GM23338 (cell line): ENCODE data around the gene RC3H2.
"Not testable (repeated sequence)": the region's sequence is repeated elsewhere in the genome, so short reads cannot be mapped to it uniquely, and the experiment has no call there.

Source experiments
- CREB1 ChIP-seq: fragments of 250-450 bp; sonication (Bioruptor Pico); IDR thresholded peaks from 2 replicates; pipeline ENCODE4 v1.5.0; 2020; ENCODE audit warnings: low read depth, mild to moderate bottlenecking, moderate library complexity
- EZH2 ChIP-seq: fragments of 200-600 bp; sonication (generic); IDR thresholded peaks from one replicate; pipeline ENCODE4 v1.8.0; 2017; ENCODE audit warnings: antibody characterized with exemption, mild to moderate bottlenecking, low read depth; ENCODE audit not compliant: unreplicated experiment
- EZH2phosphoT487 ChIP-seq: fragments of 200-600 bp; sonication (generic); IDR thresholded peaks from one replicate; pipeline ENCODE4 v1.8.1; 2018; ENCODE audit warnings: antibody characterized with exemption; ENCODE audit not compliant: unreplicated experiment
- POLR2AphosphoS5 ChIP-seq: IDR thresholded peaks from 2 replicates; pipeline ENCODE4 v1.6.1; 2016; ENCODE audit warnings: antibody characterized with exemption, low read depth
- REST ChIP-seq: IDR thresholded peaks from one replicate; pipeline ENCODE4 v1.6.1; 2018; ENCODE audit warnings: antibody characterized with exemption; ENCODE audit not compliant: unreplicated experiment
- ZNF114 ChIP-seq: fragments of 250-450 bp; sonication (Bioruptor Pico); IDR thresholded peaks from 2 replicates; pipeline ENCODE4 v1.5.0; 2020; ENCODE audit warnings: mild to moderate bottlenecking, moderate library complexity
- TF ChIP-seq, protein P1 (sequence below), 2 experiments: fragments of 200-600 bp in 1 of 2; sonication (generic) in 1 of 2; conservative IDR thresholded peaks; 2 replicates each; pipeline versions ENCODE4 v1.5.1 to v1.6.1; 2016 to 2017; ENCODE audit warnings: antibody characterized with exemption in 2 of 2, low read depth in 2 of 2, mild to moderate bottlenecking in 2 of 2, moderate library complexity in 1 of 2

DNA sequence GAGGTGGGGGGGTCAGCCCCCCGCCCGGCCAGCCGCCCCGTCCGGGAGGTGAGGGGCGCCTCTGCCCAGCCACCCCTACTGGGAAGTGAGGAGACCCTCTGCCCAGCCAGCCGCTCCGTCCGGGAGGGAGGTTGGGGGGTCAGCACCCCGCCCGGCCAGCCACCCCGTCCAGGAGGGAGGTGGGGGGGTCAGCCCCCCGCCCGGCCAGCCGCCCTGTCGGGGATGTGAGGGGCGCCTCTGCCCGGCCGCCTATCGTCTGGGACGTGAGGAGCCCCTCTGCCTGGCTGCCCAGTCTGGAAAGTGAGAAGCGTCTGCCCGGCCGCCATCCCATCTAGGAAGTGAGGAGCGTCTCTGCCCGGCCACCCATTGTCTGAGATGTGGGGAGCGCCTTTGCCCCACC, 37.9 kb downstream of the RC3H2 start:
- not testable (repeated sequence) for TF ChIP-seq CREB1 (CRISPR knock-in tag); POLR2AphosphoS5; EZH2phosphoT487; REST; ZNF114 (CRISPR knock-in tag); EZH2
- TF ChIP-seq, protein P1, sequence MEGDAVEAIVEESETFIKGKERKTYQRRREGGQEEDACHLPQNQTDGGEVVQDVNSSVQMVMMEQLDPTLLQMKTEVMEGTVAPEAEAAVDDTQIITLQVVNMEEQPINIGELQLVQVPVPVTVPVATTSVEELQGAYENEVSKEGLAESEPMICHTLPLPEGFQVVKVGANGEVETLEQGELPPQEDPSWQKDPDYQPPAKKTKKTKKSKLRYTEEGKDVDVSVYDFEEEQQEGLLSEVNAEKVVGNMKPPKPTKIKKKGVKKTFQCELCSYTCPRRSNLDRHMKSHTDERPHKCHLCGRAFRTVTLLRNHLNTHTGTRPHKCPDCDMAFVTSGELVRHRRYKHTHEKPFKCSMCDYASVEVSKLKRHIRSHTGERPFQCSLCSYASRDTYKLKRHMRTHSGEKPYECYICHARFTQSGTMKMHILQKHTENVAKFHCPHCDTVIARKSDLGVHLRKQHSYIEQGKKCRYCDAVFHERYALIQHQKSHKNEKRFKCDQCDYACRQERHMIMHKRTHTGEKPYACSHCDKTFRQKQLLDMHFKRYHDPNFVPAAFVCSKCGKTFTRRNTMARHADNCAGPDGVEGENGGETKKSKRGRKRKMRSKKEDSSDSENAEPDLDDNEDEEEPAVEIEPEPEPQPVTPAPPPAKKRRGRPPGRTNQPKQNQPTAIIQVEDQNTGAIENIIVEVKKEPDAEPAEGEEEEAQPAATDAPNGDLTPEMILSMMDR (conservative IDR thresholded peaks at IDR 0.05; ENCODE audit: low read depth in 2 of 2): not testable (repeated sequence)
